DMS79 (cell line): Measurements from ENCODE around the gene PLB1.
A peak's percentile ranks its signal among the peaks of the same experiment; 100 is the strongest.

Experiments
- DNase-seq: peaks from one replicate; lab custom pipeline; 2025; lab: John Stamatoyannopoulos, UW

Gene PLB1

DNA sequence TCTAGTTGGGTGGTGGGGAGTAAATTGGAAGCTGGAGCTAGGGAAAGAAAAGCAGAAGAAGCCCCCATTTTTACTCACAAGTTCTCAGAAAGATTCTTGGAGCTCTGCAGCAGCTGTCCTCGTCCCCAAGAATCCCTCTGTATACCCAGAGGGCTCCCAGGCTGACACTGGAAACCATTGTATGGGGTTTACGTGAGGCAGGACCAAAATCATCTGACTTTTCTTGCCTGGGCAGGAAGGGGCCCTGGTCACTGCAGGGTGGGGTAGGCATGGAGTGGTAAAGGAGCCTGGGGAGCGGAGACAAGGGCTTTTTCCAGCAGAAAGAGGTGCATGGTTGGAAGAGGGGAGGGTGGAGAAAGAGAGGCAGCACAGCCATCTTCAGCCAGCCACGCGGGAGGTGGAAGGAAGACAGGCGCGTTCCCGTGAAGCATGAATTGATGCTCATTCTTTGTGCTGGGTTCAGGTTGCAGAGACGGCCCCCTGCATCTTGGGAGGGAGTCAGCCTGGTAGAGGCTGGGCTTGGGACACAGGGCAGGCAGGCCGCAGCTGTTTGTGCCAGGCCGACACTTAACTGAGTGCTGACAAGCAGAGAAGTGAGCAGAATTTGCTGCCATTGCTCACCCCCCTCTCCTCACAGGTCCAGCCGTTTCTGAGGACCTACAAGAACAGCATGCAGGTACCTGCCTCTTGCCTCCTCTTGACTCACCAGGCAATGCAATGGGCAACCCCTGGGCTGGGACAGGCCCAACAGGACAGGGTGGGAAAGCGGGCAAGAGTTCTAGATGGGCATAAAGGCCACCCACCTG, 94.8 kb downstream of the PLB1 start:
- DNase-seq, result no peak

DNA sequence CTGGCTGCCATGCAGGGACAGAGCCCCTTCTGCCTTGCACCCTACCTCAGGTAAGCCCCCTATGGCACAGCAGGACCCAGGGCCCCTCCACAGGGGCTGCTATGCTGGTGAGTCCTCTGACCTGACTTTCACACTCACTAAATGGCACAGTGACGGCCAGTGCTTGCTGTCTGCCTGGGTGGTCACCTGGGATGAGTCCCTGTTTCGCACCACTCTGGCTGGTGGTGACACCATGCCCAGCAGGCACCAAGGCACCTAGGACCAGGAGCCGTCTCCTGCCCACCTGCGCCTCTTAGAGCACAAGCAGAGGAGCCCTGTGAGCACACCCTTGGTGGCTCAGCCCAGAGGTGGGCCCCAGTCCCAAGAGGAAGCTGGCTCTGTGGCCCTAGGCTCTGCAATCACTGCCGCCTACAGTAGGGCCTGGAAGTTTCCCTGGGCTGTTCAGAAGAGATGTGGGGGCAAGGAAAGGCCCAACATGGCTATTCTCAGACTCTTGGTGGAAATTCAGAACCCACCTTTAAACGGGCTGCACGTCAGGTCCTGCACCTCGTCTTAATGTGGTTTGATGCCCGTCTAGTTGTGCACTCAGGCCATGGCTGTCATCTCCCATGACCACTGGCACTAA, 96.0 kb downstream of the PLB1 start:
- DNase-seq, result no peak

DNA sequence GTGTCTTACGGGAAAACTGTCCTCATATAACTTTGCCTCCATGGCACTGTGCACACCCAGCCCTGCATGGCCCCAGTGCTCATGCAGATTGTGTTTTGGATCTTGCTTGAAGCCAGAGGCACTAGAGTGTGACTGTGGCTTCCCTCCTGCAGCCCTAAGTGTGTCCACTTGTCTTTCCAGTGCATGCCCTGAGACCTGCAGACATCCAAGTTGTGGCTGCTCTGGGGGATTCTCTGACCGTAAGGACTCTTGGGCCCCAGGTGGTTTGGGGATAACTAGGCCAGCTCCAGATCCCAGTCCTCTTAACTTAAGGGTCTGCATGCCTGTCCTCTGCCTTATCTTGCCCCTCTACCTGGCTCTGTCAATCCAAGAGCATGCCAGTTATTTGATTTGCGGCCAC, 96.6 kb downstream of the PLB1 start:
- DNase-seq, result no peak

DNA sequence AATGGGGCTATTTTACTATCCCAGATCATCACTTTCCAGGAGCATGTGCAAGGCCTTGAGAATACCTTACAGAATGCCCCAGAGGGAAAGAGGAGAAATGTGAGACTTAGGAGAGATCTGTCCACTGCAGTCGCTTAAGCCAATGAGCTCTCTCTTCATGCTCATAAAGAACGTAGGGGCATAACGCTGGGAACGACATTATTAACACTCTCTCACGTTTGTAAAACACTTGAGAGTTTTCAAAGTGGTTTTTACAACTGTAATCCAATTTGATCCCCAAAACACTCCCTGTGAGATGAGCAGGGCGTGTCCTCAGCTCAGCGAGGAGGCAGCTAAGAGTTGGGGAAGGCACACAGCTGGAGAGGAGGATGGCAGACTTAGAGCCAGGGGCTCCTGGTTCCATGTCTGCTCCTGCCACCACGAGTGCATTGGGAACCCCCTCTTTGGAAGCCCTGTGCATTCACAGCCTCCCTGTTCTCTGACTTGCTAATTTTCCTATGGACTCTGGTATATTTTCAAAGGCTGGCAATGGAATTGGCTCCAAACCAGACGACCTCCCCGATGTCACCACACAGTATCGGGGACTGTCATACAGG, 97.4 kb downstream of the PLB1 start:
- no peak for DNase-seq

DNA sequence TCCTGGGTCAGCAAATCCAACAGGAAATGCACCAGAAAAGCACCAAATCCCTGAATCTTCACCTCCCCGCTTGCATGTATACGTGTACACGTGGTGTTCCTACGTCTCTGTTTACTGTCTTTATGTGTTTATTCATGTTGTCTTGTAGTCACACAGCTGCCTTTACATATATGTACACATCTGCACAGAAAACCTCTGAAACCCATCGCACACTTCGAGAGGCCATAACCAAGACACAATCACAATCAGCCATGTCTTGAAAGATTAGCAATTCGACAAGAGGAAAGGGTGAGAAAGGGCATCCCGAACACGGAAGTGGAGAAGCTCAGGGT, 98.1 kb downstream of the PLB1 start:
- no peak for DNase-seq

DNA sequence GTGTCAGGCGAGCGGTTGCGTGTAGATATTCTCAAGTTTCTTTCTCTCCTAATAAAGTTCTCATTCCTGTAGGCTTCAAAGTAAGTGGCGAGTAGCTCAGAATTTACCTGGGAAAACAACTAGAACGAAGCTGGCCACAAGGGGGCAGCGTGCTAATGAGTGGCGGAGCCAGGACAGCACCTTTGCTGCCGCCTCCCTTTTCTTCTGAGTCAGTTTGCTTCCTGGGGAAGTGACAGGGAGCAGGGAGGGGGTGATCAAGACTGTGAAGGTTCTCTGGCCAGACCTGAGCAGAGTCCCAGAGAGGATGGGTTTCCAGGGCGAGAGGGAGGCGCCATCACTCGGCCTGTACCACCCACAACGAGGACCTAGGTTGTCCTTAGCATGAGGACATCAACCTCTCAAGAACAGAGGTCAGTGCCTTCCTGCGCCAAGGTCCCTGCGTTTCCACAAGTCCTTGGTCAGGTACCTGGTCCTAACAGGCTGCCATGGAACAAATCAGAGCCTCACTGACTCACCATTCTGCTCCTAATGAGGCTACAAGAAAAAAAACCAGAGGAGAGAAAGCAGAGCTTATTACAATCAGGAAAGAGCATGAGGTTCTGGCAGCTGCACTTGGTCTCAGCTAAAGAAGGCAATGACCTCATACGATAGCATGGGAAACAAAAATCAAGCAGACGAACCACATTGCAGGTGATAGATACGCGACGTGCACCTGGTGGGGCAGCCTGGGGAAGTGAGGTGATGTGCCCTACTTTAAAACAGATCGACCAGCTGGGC, 98.7 kb downstream of the PLB1 start:
- DNase-seq, result peak; percentile 23

DNA sequence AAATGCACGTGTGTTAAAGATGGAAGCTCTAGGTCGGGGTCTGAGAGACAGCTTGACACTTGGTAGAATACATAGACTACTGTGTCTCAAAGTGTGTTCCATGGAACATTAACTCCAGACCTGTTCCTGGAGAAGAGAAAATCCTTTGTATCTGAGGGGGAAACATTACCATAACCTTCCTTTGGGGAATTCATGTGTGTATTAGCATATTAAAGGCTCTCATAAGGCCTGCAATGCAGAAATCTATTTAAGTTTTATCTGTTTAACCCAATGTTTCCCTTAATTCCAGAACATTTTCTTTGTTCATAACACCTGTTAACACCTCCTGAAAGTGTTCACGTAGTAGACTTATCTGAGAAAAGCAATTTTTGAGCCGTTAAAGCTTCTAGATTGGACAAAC, 99.5 kb downstream of the PLB1 start:
- DNase-seq, result no peak

DNA sequence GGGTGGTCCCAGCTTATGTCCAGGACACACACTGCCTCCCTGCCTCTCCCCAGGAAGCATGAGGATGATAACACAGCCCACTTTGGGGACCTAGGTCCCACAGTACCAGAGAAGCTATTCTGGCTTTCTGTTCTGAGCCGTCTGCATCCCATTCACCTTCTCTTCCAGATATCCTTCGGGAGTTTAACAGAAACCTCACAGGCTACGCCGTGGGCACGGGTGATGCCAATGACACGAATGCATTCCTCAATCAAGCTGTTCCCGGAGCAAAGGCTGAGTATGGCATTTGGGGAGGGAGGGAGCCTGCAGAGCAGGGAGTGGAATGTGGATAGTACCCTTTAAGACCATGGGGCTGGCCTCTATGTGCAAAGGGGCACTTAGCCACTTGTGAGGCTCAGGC, 102.6 kb downstream of the PLB1 start:
- no peak for DNase-seq

DNA sequence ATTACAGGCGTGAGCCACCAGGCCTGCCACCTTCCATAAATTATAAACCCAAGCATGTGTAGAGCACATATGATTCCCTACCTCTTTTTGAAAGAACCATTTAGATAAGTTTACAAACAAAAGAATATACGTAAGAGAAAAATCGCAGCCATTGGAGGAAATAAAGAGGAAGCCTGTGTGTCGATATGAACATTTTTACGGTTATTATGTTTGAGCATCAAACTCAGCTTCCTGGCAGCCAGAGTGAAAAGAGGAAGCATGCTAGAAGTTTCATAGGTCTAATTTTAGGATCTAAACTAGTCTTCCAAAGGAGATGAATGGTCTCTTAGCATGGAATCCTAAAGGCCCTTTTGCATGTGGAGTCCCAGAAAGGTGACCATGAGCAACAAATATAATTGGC, 104.3 kb downstream of the PLB1 start:
- DNase-seq, result no peak

DNA sequence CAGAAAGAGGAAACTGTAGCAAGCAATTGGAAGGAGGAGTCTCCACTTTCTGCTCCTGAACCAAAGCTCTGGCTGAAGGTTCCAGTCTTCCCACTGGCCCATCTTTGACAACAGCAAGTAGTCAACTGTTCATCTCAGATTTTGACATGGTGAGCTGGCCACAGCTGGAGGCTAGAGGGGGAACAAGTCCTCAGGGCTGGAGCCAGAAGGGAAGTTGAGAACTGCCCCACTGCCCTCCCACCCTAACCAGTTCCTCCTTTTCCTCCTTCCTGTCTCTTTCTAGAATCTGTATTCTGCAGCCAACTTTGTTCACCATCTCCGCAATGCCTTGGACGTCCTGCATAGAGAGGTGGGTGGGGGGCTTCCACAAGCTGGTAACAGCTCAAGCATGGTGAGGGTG, 105.8 kb downstream of the PLB1 start:
- DNase-seq, result no peak

DNA sequence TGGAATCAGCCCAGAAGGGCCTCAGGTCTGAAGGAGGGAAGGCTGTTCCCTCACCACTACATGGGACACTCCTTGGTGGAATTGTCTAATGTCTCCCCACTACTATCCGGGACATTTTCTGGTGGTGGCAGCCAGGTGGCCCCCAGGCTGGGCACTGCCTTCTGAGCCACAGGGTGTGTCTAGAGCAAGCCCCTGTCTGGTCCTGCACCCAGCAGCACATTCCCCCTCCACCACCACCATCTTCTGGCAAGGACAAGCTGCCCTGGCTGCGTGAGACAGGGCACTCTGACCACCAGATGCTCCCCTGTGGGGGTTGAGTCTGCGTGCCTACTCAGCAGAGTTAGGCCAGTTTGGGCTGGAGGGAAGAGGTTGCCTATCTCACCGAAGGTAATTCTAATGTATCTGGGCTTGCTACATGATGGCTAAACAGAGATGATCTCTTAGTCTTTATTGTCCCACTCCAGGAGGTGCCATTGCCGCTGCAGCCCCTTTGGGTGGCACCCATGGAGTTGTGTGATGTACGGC, 106.3 kb downstream of the PLB1 start:
- no peak for DNase-seq

DNA sequence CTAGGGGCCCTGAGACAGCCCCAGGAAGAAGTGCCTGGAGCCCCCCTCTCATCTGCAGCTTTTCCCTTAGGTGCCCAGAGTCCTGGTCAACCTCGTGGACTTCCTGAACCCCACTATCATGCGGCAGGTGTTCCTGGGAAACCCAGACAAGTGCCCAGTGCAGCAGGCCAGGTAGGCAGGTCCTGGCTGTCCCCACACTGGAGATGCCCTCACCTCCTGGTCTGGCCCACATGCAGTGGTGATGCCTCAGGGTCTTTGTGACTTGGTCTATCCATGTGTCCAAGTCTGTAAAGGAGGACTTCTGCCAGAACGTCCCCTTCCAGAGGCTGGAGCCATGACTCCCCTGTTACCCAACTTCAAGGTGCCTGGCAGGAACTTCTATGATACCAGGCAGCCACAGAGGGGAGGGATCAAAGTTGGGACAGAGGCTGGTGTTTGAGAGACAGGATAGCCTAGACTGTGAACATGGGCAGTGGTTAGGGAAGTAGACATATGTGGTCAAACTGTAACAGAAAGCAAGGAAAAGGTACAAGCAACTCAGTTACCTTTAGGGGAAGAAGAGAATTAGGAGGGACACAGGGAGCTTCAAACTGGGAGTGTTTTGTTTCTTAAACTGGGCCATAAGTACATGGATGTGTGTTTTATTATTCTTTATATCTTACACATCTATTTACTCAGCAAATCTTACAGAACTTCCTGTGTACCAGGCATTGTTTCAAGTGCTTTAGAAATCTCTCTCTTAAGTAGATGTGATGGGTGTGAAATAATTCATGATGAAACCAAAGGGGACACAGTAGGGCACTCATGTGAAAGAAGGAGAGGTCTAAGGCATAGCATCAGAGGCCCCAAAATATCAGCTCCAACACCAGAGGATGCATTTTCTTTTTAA, 107.1 kb downstream of the PLB1 start:
- no peak for DNase-seq

DNA sequence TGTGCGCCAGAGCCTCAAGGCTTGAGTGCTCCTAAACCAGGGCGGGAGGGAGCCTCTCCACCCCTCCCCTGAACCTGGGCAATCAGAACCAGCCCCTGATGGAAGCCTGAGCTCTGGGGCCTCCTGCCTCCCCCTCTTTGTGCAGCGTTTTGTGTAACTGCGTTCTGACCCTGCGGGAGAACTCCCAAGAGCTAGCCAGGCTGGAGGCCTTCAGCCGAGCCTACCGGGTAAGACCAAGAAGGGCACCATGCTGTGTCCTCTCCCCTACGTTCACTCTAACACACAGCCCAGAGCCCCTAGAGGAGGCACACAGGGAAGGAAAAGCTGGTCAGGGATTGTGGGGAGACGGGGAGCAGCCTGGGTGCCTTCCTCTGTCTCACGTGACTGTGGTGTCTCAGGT, 108.0 kb downstream of the PLB1 start:
- DNase-seq, result no peak

DNA sequence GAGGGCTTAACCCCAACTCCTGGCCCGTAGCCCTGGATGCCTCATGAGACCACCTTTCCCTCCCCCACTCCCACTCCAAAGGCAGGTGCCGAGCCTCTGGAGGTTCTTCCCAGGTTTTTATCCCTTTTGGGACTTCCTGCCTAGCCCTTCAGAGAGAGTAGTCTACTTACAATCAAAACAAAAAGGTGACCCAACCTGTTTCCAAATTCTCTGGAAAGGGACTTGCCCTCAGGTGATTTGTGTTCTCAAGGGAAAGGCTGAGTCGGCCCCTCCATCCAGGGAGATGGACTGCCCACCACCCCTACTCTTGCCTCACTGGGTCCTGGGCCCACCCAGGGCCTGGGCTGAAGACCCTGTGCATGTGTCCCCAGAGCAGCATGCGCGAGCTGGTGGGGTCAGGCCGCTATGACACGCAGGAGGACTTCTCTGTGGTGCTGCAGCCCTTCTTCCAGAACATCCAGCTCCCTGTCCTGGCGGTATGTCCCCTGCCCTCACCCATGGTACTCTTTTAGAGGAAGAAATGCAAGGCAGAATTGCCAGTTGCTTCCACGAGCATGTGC, 108.5 kb downstream of the PLB1 start:
- no peak for DNase-seq

DNA sequence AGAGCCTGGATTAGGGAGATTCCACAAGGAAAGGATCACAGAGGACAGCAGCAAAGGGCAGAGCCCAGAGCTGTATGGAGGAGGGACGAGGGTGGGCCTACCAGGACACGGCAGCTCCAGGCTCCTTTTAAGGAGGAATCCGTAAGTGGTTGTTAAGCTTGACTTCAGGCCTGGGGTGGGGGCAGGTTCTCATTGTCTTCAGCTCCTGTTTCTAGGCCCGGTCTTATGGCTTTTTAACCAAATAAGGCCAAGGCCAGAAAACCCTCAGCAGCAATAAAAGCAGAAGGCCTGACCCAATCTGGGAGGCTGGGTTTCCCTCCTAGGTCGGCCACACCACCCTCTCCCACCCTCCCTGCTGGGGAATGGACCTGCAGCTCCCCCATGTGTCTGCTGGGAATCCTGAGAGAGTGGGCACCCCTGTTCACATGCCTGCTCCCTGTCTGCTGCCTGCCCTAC, 111.2 kb downstream of the PLB1 start:
- DNase-seq, result no peak

DNA sequence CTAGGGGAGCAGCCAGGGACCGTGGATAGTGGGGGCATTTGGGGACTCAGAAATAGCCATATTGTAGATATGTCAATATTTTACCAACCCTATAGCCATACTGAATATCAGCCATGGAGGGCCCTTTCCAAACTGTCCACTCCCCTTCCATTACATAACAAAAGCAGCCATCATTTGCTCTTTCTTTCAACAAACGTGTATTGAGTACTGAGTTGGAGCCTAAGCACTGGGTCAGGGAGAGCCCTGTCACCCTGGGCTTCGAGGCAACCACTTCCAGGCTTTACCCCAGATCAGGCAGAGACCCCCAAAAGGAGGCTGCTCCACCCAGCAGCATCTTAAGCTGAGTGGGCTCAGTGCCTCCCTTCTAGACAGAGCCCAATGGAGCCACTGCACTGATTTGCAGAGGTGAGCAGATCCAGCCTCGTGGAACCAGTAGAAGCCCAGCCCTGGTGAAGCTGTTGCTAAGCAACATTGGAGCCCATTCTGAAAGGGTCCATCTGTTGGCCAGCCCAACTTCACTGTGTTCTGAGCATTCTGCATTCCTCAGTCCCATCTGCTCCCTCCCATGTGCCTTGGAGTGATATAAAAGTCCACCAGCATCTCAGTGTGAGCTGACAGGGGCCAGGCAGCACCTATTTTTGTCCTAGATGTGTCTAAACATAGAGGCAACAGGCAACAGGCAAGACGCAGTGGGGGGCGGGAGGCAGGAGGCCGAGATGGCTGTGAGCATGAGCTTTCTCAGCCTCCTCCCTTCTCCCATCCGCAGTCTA, 112.1 kb downstream of the PLB1 start:
- no peak for DNase-seq

DNA sequence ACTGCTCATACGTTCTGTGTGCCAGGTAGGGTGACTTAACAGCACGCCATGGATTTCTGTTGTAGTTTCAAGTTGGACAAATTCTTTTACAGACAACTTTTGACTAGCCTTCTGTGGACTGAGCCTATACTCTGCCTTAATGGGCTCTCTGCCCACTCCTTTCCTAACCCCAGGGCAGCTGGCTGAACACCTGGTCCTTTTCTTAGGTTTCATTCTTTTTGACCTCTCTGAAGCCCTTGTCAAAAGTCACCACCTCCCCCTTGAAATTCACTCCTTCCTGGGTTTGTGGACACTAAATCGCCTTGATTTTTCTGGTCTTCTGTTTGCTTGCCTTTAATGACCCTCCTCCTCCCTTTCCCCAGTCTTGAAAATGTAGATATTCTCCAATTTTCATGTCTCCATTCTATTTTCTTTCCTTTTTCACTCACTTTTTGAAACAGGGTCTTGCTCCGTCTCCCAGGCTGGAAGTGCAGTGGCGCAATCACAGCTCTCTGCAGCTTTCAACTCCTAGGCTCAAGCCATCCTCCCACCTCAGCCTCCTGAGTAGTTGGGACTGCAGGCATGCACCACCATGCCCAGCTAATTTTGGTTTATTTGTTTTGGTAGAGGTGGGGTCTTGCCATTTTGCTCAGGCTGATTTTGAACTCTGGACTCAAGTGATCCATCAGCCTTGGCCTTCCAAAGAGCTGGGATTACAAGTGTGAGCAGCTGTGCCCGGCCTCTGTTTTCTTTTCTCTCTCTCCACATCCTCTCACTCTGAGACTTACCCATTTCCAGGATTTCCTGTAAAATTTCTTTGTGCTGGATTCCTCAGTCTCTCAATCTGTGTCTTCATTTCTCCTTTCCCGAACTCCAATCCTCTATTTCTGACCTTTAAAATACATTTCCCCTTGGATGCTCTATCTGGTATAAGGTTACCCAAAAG, 112.9 kb downstream of the PLB1 start:
- no peak for DNase-seq

DNA sequence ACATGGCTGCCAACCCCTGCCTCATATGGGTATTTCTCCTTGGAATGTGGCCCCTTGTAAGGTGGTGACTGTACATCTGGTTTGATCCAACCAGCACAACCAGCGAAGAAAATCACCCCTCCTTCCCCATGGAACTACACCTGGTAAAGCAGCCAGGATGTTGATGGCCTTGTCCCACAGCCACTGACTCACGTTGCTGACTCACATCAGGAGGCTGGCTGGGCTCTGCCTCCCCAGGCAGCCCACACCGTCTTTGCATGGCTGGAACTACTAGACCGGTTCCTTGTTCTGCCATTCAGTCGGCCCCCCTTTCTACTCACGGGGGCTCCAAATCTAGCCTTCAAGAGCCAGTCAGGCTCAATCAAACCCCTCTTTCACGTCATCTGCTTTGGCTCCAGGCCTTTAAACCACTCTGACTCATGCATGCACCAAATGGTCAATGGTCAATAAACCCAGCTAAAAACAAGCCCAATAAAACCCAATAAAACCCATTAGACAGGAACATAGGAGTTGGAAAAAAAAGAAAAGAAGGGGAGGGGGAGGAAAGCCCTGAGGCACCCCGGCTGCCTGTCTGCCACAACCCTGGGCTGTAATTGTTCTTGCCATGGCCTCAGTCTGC, 114.8 kb downstream of the PLB1 start:
- peak; percentile 31 for DNase-seq
